COR-L47 (cell line): ENCODE results near the gene ITIH6.
"Not testable (repeated sequence)": the region's sequence is repeated elsewhere in the genome, so short reads cannot be mapped to it uniquely, and the experiment has no call there.

Experiments used
- DNase-seq: peaks from one replicate; lab custom pipeline; 2025; lab: John Stamatoyannopoulos, UW

Gene ITIH6

GRCh38 chrX:54799046-54799445 lies 991 bp upstream of the ITIH6 start:
- no peak for DNase-seq

GRCh38 chrX:54794795-54795194 lies 3.3 kb downstream of the ITIH6 start:
- no peak for DNase-seq

- DNase-seq = no peak
Measured at GRCh38 chrX:54794028-54794427, 4.0 kb downstream of the ITIH6 start.

GRCh38 chrX:54789405-54789804 lies 8.7 kb downstream of the ITIH6 start:
- DNase-seq = not testable (repeated sequence)

GRCh38 chrX:54788446-54788845 lies 9.6 kb downstream of the ITIH6 start:
- DNase-seq = no peak

GRCh38 chrX:54786967-54787366 lies 11.1 kb downstream of the ITIH6 start:
- no peak for DNase-seq

- DNase-seq = no peak
Measured at GRCh38 chrX:54785901-54786300, 12.2 kb downstream of the ITIH6 start.

GRCh38 chrX:54776987-54777672 lies 20.9 kb downstream of the ITIH6 start:
- DNase-seq = no peak

GRCh38 chrX:54776061-54776460 lies 22.0 kb downstream of the ITIH6 start:
- no peak for DNase-seq

- not testable (repeated sequence) for DNase-seq
Measured at GRCh38 chrX:54774391-54775094, 23.5 kb downstream of the ITIH6 start.

- DNase-seq = no peak
Measured at GRCh38 chrX:54758114-54759055, 39.7 kb downstream of the ITIH6 start.

GRCh38 chrX:54754854-54755253 lies 43.2 kb downstream of the ITIH6 start:
- no peak for DNase-seq

GRCh38 chrX:54748626-54749025 lies 49.4 kb downstream of the ITIH6 start:
- DNase-seq = no peak

GRCh38 chrX:54747733-54748393 lies 50.2 kb downstream of the ITIH6 start:
- no peak for DNase-seq

- no peak for DNase-seq
Measured at GRCh38 chrX:54746928-54747327, 51.1 kb downstream of the ITIH6 start.

GRCh38 chrX:54745676-54746075 lies 52.4 kb downstream of the ITIH6 start:
- no peak for DNase-seq

- not testable (repeated sequence) for DNase-seq
Measured at GRCh38 chrX:54738567-54738966, 59.5 kb downstream of the ITIH6 start.

- DNase-seq = not testable (repeated sequence)
Measured at GRCh38 chrX:54736298-54736942, 61.6 kb downstream of the ITIH6 start.

- no peak for DNase-seq
Measured at GRCh38 chrX:54721424-54721823, 76.6 kb downstream of the ITIH6 start.

GRCh38 chrX:54715621-54716020 lies 82.4 kb downstream of the ITIH6 start:
- no peak for DNase-seq

- DNase-seq = no peak
Measured at GRCh38 chrX:54714424-54714823, 83.6 kb downstream of the ITIH6 start.
